GM12878 (cell line): ENCODE measurements around the gene NPAS3. TPM values are rescaled to one million over a fixed set of nuclear protein-coding genes. Genes with fewer than 3 reads are reported as not detected.
A peak's percentile ranks its signal among the peaks of the same experiment; 100 is the strongest.

Source experiments
- ATAC-seq: fragments of 200-7000 bp; cut with Tn5 transposase; 3 replicates; pipeline ENCODE4 v1.9.1; 2020; ENCODE audit warnings: mild to moderate bottlenecking, moderate library complexity
- BruUV-seq: library from RNA; stranded (reverse); fragments of 400-500 nt; replicated peaks from 2 replicates; lab custom pipeline; 2021; lab: Mats Ljungman, UMichigan
- CTCF ChIA-PET: fragments of 300-600 bp; sonication (Branson Sonifier 250); formaldehyde crosslinking; extraction: SDS; loops from one replicate; lab custom pipeline; 2021; ENCODE audit warnings: inconsistent platforms; lab: Yijun Ruan, JAX
- POLR2A ChIA-PET: fragments of 350-600 bp; formaldehyde crosslinking; extraction: SDS; loops from one replicate; lab custom pipeline; 2021; ENCODE audit warnings: inconsistent platforms; lab: Charles Lee
- RAD21 ChIA-PET: fragments of 300-600 bp; sonication (Branson Sonifier 250); formaldehyde crosslinking; loops from one replicate; lab custom pipeline; 2023; ENCODE audit warnings: antibody characterized with exemption; ENCODE audit not compliant: unreplicated experiment; lab: Charles Lee
- SMC1A ChIA-PET: fragments of 300-600 bp; sonication (Branson Sonifier 250); formaldehyde crosslinking; loops from one replicate; lab custom pipeline; 2023; ENCODE audit not compliant: unreplicated experiment, uncharacterized antibody; lab: Charles Lee
- DNase-seq: peaks from one replicate; pipeline ENCODE4 v3.0.0-alpha.2; 2011; ENCODE audit warnings: low read depth, low spot score
- FAIRE-seq: peaks from 3 replicates; lab custom pipeline; 2011; peaks lifted over from hg19 to GRCh38; lab: Jason Lieb, UNC
- H2AFZ ChIP-seq: 2 replicates; pipeline ENCODE4 v1.6.0; 2011; ENCODE audit warnings: low read depth, low read length, control low read depth; ENCODE audit not compliant: control insufficient read depth
- H3K27ac ChIP-seq: 2 replicates; pipeline ENCODE4 v1.5.1; 2011; ENCODE audit warnings: control low read depth; ENCODE audit not compliant: control insufficient read depth, insufficient read depth
- H3K27me3 ChIP-seq, 2 experiments: replicated peaks in 1 of 2; 2 replicates each; pipeline versions ENCODE4 v1.6.0 to v1.6.1; 2011; ENCODE audit warnings: low read length in 1 of 2; ENCODE audit not compliant: control insufficient read depth in 2 of 2, insufficient read depth in 2 of 2
- H3K36me3 ChIP-seq, 2 experiments: 2 replicates each; pipeline ENCODE4 v1.5.1; 2011; ENCODE audit warnings: low read length in 1 of 2; ENCODE audit not compliant: control insufficient read depth in 2 of 2, insufficient read depth in 2 of 2
- H3K4me1 ChIP-seq: 2 replicates; pipeline ENCODE4 v1.6.1; 2011; ENCODE audit warnings: mild to moderate bottlenecking, low read length, moderate library complexity, mixed read lengths; ENCODE audit not compliant: control insufficient read depth, insufficient read depth
- H3K4me2 ChIP-seq: 2 replicates; pipeline ENCODE4 v1.6.0; 2011; ENCODE audit warnings: control low read depth; ENCODE audit not compliant: control insufficient read depth, insufficient read depth
- H3K4me3 ChIP-seq: fragments of 200-600 bp; sonication (generic); 2 replicates; pipeline ENCODE4 v1.5.1; 2016
- H3K79me2 ChIP-seq: 2 replicates; pipeline ENCODE4 v1.6.0; 2011; ENCODE audit warnings: low read length; ENCODE audit not compliant: control insufficient read depth, insufficient read depth
- H3K9ac ChIP-seq: 2 replicates; pipeline ENCODE4 v1.8.0; 2011; ENCODE audit warnings: low read length, control low read depth, mixed read lengths; ENCODE audit not compliant: control insufficient read depth, insufficient read depth
- H3K9me3 ChIP-seq: replicated peaks from 3 replicates; pipeline ENCODE4 v1.5.1; 2011; ENCODE audit warnings: mild to moderate bottlenecking, low read length; ENCODE audit not compliant: control insufficient read depth, insufficient read depth
- H4K20me1 ChIP-seq: 2 replicates; pipeline ENCODE4 v1.6.0; 2011; ENCODE audit not compliant: control insufficient read depth, insufficient read depth
- E4F1 ChIP-seq: fragments of 450-650 bp; IDR thresholded peaks from 2 replicates; pipeline ENCODE4 v1.6.1; 2018; ENCODE audit warnings: borderline replicate concordance, mild to moderate bottlenecking; ENCODE audit not compliant: partially characterized antibody
- PML ChIP-seq: IDR thresholded peaks from 2 replicates; pipeline ENCODE4 v1.6.1; 2012; ENCODE audit warnings: low read length, inconsistent platforms
- POLR2AphosphoS5 ChIP-seq: IDR thresholded peaks from 2 replicates; pipeline ENCODE4 v1.6.1; 2011; ENCODE audit warnings: mild to moderate bottlenecking, low read length, inconsistent platforms
- RAD51 ChIP-seq: fragments of 450-650 bp; IDR thresholded peaks from 2 replicates; pipeline ENCODE4 v1.6.1; 2016; ENCODE audit warnings: moderate library complexity, mild to moderate bottlenecking, inconsistent platforms
- SUZ12 ChIP-seq: fragments of 200-600 bp; sonication (generic); IDR thresholded peaks from one replicate; pipeline ENCODE4 v1.6.1; 2018; ENCODE audit warnings: antibody characterized with exemption, mild to moderate bottlenecking; ENCODE audit not compliant: unreplicated experiment
- WGBS: methylation state at CpG from one replicate; pipeline ENCODE4 v1.1.6; 2016; ENCODE audit warnings: low lambda C conversion rate; ENCODE audit not compliant: insufficient replicate concordance, insufficient coverage; ENCODE audit errors: missing lambda C conversion rate; 5-methylcytosine and 5-hydroxymethylcytosine counted together
- in situ Hi-C: fragments of 300-500 bp; cut with MboI; formaldehyde crosslinking; loops from 9 replicates; pipeline ENCODE4 v1.14.3; 2018; ENCODE audit warnings: mixed read lengths
- intact Hi-C: fragments of 100-400 bp; cut with micrococcal nuclease; formaldehyde crosslinking; loops from one replicate; pipeline ENCODE4 v1.14.2; 2022; ENCODE audit not compliant: unreplicated experiment
- polyA plus RNA-seq, 11 experiments: library from polyadenylated mRNA; depleted of rRNA in 4 of 11; unstranded in 6 of 11; stranded (reverse) in 5 of 11; fragments of >200 nt; fragmentation: Nextera tagmentation in 4 of 11; fragmentation: Illumina TruSeq in 1 of 11; extraction: Ambion mirVana in 4 of 11; extraction: Trizol in 1 of 11; gene quantifications; 1 replicate in 1 of 11; 2 replicates in 10 of 11; pipeline versions ENCODE4 v1.2.1 to v1.2.3, GENCODE V29; 2011 to 2016; ENCODE audit warnings: inconsistent platforms in 2 of 11, missing spikeins in 2 of 11, low read depth in 1 of 11
- total RNA-seq, 4 experiments: library from RNA; depleted of rRNA in 3 of 4; stranded (reverse); fragments of >200 nt in 3 of 4; fragmentation: Illumina TruSeq in 1 of 4; extraction: Trizol in 1 of 4; gene quantifications; 2 replicates each; pipeline versions ENCODE4 v1.2.1 to v1.2.3, GENCODE V29; 2013 to 2021
- TF ChIP-seq, protein P1 (sequence below): fragments of 450-650 bp; IDR thresholded peaks from 2 replicates; pipeline ENCODE4 v1.6.1; 2016; ENCODE audit warnings: mild to moderate bottlenecking
- TF ChIP-seq, protein P2 (sequence below): fragments of 150-350 bp; IDR thresholded peaks from 2 replicates; pipeline ENCODE4 v1.6.1; 2016; ENCODE audit warnings: low read depth, low read length

Gene NPAS3
- total and polyA plus RNA-seq, 10 of the 15 experiments (the other 5 are each of a cell fraction or from before 2014, with no cell fraction given), result under 0.01 to 2.7 (median 0.03) TPM; not detected in 6

DNA sequence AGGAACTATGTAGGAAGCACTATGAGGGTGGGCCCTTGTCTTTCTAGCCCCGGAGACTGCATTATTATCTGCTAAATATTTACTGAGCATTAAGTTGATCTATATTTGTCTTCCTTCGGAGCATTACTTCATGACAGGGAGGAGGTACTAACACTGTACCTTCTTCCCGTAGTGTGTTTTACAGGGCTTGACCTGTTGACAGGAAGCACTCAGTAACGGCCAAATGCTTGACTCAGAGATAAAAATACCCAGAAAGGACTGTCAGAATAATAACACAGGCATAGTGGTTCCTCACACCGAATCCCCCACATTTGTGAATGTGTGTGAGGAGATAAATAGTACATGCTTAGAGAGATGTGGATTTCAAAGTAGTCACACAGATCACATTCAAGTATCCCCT is 545.6 kb downstream of the NPAS3 start:
- no peak overlapping the region for H3K4me3 ChIP-seq
- no peaks in the 10 kb centered on the region for H3K4me1 ChIP-seq
- TF ChIP-seq POLR2AphosphoS5, result no peak
- TF ChIP-seq SUZ12, result no peak
- no peak for TF ChIP-seq E4F1
- TF ChIP-seq, protein P1, sequence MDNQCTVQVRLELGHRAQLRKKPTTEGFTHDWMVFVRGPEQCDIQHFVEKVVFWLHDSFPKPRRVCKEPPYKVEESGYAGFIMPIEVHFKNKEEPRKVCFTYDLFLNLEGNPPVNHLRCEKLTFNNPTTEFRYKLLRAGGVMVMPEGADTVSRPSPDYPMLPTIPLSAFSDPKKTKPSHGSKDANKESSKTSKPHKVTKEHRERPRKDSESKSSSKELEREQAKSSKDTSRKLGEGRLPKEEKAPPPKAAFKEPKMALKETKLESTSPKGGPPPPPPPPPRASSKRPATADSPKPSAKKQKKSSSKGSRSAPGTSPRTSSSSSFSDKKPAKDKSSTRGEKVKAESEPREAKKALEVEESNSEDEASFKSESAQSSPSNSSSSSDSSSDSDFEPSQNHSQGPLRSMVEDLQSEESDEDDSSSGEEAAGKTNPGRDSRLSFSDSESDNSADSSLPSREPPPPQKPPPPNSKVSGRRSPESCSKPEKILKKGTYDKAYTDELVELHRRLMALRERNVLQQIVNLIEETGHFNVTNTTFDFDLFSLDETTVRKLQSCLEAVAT, result no peak
- no peak for TF ChIP-seq PML
- no peak for TF ChIP-seq RAD51
- TF ChIP-seq, protein P2, sequence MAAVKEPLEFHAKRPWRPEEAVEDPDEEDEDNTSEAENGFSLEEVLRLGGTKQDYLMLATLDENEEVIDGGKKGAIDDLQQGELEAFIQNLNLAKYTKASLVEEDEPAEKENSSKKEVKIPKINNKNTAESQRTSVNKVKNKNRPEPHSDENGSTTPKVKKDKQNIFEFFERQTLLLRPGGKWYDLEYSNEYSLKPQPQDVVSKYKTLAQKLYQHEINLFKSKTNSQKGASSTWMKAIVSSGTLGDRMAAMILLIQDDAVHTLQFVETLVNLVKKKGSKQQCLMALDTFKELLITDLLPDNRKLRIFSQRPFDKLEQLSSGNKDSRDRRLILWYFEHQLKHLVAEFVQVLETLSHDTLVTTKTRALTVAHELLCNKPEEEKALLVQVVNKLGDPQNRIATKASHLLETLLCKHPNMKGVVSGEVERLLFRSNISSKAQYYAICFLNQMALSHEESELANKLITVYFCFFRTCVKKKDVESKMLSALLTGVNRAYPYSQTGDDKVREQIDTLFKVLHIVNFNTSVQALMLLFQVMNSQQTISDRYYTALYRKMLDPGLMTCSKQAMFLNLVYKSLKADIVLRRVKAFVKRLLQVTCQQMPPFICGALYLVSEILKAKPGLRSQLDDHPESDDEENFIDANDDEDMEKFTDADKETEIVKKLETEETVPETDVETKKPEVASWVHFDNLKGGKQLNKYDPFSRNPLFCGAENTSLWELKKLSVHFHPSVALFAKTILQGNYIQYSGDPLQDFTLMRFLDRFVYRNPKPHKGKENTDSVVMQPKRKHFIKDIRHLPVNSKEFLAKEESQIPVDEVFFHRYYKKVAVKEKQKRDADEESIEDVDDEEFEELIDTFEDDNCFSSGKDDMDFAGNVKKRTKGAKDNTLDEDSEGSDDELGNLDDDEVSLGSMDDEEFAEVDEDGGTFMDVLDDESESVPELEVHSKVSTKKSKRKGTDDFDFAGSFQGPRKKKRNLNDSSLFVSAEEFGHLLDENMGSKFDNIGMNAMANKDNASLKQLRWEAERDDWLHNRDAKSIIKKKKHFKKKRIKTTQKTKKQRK, result no peak
- BruUV-seq, result no TSS peak
- 1% methylated on average over 5 of the region's 5 CpGs for WGBS
- RAD21 ChIA-PET, result interaction anchor here (1.0 to 2.6 kb wide), 9 partner anchors 9 to 308 kb away, joined by 3 to 8 read pairs (median 5); no protein-coding TSS in a partner anchor
- no peak overlapping the region for H3K9ac ChIP-seq
- POLR2A ChIA-PET, result interaction anchor here (0.6 to 1.4 kb wide), 3 partner anchors 15 to 119 kb away, joined by 3 read pairs; no protein-coding TSS in a partner anchor
- FAIRE-seq (no peak), ATAC-seq (peak; percentile 43; the same call in 2 of the 3 replicates), DNase-seq (no peak)
- H3K36me3 ChIP-seq, result no peaks in the 10 kb centered on the region
- in situ Hi-C loops (no loop called here), intact Hi-C loops (no loop called here)
- no peak overlapping the region for H2AFZ ChIP-seq
- SMC1A ChIA-PET, result interaction anchor here (0.9 to 2.2 kb wide), 15 partner anchors 8 to 84 kb away, joined by 3 to 14 read pairs (median 4); no protein-coding TSS in a partner anchor
- no peak overlapping the region for H3K4me2 ChIP-seq
- no peak overlapping the region for H3K27ac ChIP-seq
- H3K27me3 ChIP-seq, result peaks cover 0 to 4% of the 10 kb centered on the region in 2 experiments; a peak in 1 of 4 replicates
- no peaks in the 10 kb centered on the region for H4K20me1 ChIP-seq
- H3K79me2 ChIP-seq, result no peaks in the 10 kb centered on the region
- no peaks in the 10 kb centered on the region for H3K9me3 ChIP-seq
- CTCF ChIA-PET, result interaction anchor here (1.0 to 2.2 kb wide), 4 partner anchors 10 to 839 kb away, joined by 3 to 7 read pairs (median 4); no protein-coding TSS in a partner anchor
